GM19240 (cell line): Measurements from ENCODE around the gene MS4A10.

Source experiments
- DNase-seq: peaks from one replicate; pipeline ENCODE4 v3.0.0; 2011; ENCODE audit warnings: low spot score; ENCODE audit not compliant: insufficient read length

The MS4A10 gene

GRCh38 chr11:60849641-60850520 is 64.7 kb downstream of the MS4A10 start:
- no peak for DNase-seq
